GM19397 (cell line): ENCODE measurements around the gene HYAL2.

Experiments
- ATAC-seq: cut with Tn5 transposase; IDR thresholded peaks from one replicate; pipeline ENCODE4 v1.9.1; 2021; ENCODE audit warnings: mild to moderate bottlenecking, moderate library complexity; ENCODE audit not compliant: unreplicated experiment

HYAL2 gene

GRCh38 chr3:50331364-50331907 lies 8.9 kb upstream of the HYAL2 start:
- ATAC-seq: no peak

DNA sequence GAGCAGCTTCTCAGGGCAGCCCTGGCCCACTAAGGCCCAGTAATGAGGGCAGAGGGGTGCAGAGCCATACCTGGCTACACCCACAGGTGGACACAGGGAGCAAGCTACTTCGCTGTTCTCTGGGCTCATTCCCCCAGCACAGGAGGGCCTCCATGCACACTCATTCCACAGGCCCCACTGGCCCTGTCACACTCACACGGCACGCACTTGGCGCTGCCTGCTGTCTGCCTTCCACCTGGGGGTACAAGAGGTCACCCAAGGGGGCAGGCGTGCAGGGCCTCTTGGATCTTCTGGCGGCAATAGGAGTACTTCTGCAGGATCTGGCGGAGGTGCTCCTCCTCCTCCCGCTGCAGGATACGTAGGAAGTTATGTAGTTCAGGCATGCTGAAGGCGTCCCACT lies 7.8 kb upstream of the HYAL2 start:
- ATAC-seq: no peak

- ATAC-seq: peak; percentile 82
These were observed 5.6 kb upstream of the HYAL2 start, which contains the start of gene TUSC2 for GRCh38 chr3:50327943-50328691. Gene TUSC2 (minus strand): TSS chr3:50328223. CDS start chr3:50328099, 124 bp downstream.

- no peak for ATAC-seq
These were observed 4.6 kb upstream of the HYAL2 start for GRCh38 chr3:50327129-50327528.

DNA sequence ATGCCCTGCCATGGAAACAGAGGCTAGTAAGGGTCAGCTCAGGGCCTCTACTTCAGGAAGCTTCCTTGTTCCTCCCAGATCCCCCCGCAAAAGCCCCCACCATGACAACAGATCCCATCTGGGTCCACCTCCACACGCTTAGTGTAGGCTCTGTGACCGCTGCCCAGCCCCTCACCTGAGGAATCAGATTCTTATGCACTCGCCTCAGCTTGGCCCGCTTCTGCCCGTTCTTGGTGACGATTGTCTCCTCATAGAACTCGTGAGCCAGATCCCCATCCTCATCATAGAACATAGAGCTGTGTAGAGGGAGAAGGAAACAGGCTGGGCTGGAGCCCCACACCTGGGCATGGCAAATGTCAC lies 3.6 kb upstream of the HYAL2 start:
- no peak for ATAC-seq

DNA sequence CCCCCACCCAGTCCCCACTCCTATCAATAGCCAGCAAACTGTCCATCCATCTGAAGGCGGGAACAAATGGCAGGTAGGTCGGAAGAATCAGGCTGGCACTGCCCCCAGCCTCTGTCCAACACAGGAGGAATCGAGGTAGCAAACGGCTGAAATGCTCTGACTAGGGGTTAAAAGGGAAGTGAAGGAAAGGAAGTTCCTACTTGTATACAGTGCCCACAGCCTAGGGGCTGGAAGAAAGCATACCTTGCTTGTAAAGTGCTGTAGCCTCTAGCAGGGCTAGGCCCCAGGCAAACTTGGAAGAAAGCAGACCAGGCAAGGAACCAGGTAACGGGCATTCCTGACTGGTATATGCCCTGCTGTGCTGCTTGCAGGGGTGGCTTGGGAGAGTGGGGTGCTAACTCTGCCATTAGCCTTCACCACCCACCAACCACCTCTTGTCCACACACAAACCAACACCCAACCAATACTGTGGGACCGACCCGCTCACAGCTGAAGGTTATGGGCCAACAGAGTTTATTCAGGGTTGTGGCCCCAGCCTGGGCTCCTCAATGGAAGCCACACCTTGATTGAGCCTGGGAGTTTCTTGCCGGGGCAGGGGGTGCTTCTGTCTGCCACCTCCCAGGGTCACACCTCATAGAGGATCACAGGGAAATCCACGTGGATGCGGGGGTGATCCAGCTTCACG lies 3.1 kb upstream of the HYAL2 start:
- no peak for ATAC-seq

DNA sequence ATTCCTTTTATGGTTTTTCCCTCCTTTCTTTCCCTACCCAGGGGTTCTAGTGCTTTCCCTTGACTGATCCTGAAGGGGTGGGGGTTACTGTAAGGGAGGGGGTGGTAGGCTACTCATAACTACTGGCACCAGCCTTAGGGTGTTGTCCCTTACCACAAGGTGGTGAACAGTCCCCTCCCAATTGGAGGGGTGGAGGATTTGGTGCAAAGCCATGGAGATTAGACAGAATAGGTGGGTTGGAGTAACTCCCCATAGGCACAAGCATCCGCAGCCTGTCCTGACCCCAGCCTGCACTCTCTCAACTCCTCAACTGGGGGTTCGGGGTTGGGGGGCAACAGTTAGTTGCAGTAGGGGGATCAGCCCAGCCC lies 2.6 kb upstream of the HYAL2 start:
- no peak for ATAC-seq

GRCh38 chr3:50324351-50325112 lies 2.0 kb upstream of the HYAL2 start:
- no peak for ATAC-seq

DNA sequence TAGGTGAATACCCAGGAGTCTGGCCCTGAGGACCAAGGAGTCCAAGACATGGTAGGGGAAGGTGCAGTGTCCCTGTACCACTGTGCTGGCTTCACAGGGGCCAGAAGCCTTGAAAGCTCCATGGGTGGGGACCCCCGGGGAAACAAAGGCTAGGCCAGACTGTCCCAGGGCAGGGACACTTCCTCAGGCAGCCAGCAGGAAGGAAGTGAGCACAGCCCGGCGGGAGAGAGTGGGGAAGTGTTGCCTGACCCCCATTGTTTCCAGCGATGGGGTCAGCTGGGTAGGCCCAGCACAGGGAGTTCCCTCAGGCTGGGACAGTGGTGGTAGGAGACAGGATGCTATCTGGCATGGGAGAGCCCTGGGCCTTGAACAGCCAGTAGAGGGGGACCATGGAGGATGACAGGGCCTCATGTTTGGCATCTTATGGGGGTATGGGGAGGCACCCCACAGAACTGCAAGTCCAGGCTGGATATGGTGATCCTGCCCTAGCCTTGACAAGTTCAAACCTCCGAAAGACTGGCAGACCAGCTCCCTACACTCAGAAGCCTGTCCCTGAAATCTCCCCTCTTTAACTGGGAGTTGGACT lies 1.2 kb upstream of the HYAL2 start:
- no peak for ATAC-seq

- no peak for ATAC-seq
These were observed 601 bp upstream of the HYAL2 start for GRCh38 chr3:50323092-50323600.

DNA sequence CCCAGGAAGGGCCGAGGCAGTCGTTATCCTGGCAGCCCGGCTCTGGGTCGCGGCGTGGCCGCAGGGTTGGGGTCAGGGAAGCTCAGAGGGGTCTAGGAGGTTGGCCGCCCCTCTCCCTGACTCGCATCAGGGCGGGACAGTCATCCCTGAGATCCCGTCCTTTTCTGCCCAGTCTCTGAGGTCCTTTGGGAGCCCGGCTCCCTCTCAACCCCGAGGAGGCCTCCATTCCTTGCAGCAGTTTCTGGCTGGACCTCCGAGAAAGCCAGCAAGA lies 495 bp downstream of the HYAL2 start:
- no peak for ATAC-seq

GRCh38 chr3:50321336-50322114 lies 1.0 kb downstream of the HYAL2 start:
- peak; percentile 80 for ATAC-seq

- ATAC-seq: peak; percentile 55
These were observed 1.7 kb downstream of the HYAL2 start for GRCh38 chr3:50320853-50321335.

- no peak for ATAC-seq
These were observed 2.5 kb downstream of the HYAL2 start for GRCh38 chr3:50319894-50320625.

DNA sequence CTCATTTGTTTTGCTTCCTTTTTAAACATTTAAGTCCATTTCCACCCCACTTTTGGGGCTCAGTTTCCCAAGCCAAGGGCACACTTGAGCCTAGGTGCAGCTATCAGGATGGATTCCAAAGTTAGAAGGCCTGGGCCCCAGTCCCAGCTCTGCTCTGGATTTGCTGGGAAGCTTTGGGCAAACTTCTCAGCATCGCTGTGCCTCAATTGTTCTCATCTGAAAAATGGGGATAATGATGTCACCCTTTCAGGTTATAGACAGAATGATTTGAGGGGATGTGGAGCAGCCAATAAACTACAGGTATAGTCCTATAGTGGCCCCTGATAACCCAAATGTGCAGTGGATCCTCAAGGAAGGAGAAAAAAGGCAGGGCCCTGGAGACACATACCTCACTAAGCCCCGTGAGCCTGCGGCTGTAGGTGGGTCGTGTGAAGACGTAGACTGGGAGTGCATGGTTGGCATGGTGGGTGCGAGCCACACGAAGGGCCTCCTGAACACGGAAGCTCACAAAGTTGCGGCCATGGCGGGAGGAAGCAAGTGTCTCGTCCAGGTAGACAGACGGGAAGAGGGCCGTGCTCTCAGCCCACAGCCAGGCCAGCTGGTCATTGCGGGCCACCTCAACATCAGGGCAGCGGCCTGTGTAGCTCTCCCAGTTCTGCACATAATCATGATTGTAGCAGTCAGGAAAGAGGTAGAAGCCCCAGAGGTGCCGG lies 3.2 kb downstream of the HYAL2 start:
- ATAC-seq: no peak

GRCh38 chr3:50318615-50319014 lies 3.9 kb downstream of the HYAL2 start:
- no peak for ATAC-seq

DNA sequence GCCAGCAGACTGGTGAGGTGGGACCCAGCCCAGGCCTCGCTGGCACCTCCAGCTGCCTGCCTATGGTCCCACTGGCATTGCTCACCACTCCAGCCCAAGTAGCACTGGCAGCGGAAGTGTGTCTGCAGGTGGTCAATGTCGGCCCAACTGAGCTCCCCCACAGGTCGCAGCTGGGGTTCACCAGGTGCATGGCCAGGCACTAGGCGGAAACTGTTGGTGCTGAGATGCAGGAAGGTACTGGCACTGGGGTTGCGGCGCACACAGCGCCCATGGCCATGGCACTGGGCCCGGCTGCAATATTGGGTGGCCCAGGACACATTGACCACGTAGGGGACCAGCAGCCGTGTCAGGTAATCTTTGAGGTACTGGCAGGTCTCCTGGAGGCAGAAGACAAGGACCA lies 4.4 kb downstream of the HYAL2 start:
- no peak for ATAC-seq

DNA sequence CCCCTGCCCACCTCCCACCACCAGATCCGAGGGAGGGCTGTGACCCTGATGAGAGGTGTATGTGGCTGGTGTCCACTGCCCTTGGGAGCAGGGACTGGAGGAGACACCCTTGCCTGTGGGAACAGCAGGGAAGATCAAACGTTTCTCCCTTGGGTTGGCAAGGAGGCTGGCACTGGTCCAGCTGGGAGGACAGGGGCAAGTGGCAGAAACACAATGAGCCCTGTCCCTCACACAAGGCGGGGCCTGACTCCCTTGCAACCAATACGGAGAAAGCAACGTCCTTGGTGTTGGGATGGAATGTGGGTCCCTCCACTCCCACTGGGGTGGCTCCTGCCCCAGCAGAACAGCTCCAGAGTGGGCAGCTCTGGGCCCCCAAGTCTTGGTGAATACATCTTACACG lies 5.2 kb downstream of the HYAL2 start:
- no peak for ATAC-seq

GRCh38 chr3:50316657-50317242 lies 5.8 kb downstream of the HYAL2 start:
- ATAC-seq: no peak
